ENCODE data around the gene DPP6. TPM values are rescaled to one million over a fixed set of nuclear protein-coding genes. Genes with fewer than 3 reads are reported as not detected.

DPP6 gene
- total and polyA plus RNA-seq, 9 of the 15 experiments (the other 6 are each of a cell fraction or from before 2014, with no cell fraction given): not detected

DNA sequence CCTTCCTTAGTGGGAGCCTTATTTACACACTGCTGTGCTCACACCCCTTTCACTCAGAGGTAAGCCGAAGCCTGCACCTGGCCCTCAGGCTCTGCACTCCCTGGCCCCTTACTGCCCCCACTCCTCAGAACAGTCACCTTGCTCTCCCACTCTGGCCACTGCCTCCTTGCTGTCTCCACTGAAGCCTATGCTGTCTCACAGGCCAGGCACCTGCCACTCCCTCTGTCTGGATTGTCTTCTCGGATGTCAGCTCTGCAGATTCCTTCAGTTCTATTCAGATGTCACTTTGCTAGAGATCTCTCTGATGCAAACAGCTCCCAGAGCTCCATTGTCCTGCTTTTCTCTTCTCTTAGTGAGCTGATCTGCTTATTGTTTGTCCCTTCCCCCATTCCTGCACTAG lies 390.7 kb downstream of the DPP6 start:
- DNase-seq (ENCODE audit: extremely low read depth in 1 of 4, low spot score in 3 of 4) (no peak), ATAC-seq (no peak), FAIRE-seq (no peak)
- H2AFZ ChIP-seq (ENCODE audit: low read depth, low read length): no peak overlapping the region
- H3K36me3 ChIP-seq (ENCODE audit: control insufficient read depth, insufficient read depth, low read length): no peaks in the 10 kb centered on the region
- peaks cover 0 to 10% of the 10 kb centered on the region in 2 experiments; a peak in 1 of 5 replicates for H3K27me3 ChIP-seq (ENCODE audit: control insufficient read depth in 2 of 2, insufficient read depth in 2 of 2, low read length in 2 of 2)
- H3K4me2 ChIP-seq (ENCODE audit: insufficient read depth, low read length): no peak overlapping the region
- no peak overlapping the region for H3K27ac ChIP-seq (ENCODE audit: extremely low read depth, low read depth, low read length)
- H3K9ac ChIP-seq (ENCODE audit: insufficient read depth in 1 of 2, low read depth in 2 of 2, low read length in 2 of 2): 0 out of 4 replicates have a peak overlapping the region, but pooled peaks of 1 of the 2 experiments have one; percentile 12
- no TSS peak for BruUV-seq (replicated peaks)
- no peaks in the 10 kb centered on the region for H3K9me1 ChIP-seq (ENCODE audit: control insufficient read depth, insufficient read depth, low read length)
- in situ Hi-C loops (cut with MboI): no loop called here
- TF ChIP-seq ZNF212 (CRISPR knock-in tag; IDR thresholded peaks at IDR 0.05) (no peak), L3MBTL2 (IDR thresholded peaks at IDR 0.05) (no peak), POLR3G (IDR thresholded peaks at IDR 0.05; ENCODE audit: extremely low read depth, insufficient read length, insufficient replicate concordance) (no peak), ZNF324 (CRISPR knock-in tag; IDR thresholded peaks at IDR 0.05) (no peak), ZNF561 (CRISPR knock-in tag; conservative IDR thresholded peaks at IDR 0.05) (no peak), ZBTB8A (IDR thresholded peaks at IDR 0.05; ENCODE audit: partially characterized antibody) (no peak), MEF2A (IDR thresholded peaks at IDR 0.05; ENCODE audit: control insufficient read depth, low read depth, low read length) (no peak), SMAD3 (CRISPR knock-in tag; conservative IDR thresholded peaks at IDR 0.05) (no peak), ZNF184 (CRISPR knock-in tag; IDR thresholded peaks at IDR 0.05) (no peak)
- TF ChIP-seq, protein P1, sequence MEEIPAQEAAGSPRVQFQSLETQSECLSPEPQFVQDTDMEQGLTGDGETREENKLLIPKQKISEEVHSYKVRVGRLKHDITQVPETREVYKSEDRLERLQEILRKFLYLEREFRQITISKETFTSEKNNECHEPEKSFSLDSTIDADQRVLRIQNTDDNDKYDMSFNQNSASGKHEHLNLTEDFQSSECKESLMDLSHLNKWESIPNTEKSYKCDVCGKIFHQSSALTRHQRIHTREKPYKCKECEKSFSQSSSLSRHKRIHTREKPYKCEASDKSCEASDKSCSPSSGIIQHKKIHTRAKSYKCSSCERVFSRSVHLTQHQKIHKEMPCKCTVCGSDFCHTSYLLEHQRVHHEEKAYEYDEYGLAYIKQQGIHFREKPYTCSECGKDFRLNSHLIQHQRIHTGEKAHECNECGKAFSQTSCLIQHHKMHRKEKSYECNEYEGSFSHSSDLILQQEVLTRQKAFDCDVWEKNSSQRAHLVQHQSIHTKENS (CRISPR knock-in tag; IDR thresholded peaks at IDR 0.05): no peak
- TF ChIP-seq, protein P2, sequence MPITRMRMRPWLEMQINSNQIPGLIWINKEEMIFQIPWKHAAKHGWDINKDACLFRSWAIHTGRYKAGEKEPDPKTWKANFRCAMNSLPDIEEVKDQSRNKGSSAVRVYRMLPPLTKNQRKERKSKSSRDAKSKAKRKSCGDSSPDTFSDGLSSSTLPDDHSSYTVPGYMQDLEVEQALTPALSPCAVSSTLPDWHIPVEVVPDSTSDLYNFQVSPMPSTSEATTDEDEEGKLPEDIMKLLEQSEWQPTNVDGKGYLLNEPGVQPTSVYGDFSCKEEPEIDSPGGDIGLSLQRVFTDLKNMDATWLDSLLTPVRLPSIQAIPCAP (CRISPR knock-in tag; IDR thresholded peaks at IDR 0.05; ENCODE audit: borderline replicate concordance): no peak
- H3K9me3 ChIP-seq (replicated peaks; ENCODE audit: control insufficient read depth, insufficient read depth, low read depth, low read length): no peaks in the 10 kb centered on the region
- POLR2A ChIA-PET: no interaction called here
- H3K4me1 ChIP-seq (replicated peaks in 1 of 2; ENCODE audit: control insufficient read depth in 2 of 2, insufficient read depth in 2 of 2, low read length in 2 of 2): no peaks in the 10 kb centered on the region
- no peaks in the 10 kb centered on the region for H3K79me2 ChIP-seq (ENCODE audit: control insufficient read depth, insufficient read depth, low read length)
- WGBS (ENCODE audit: insufficient coverage, low coverage, missing lambda C conversion rate): 3% methylated on average over 2 of the region's 2 CpGs
- intact Hi-C loops (cut with micrococcal nuclease): no loop called here
- no peak overlapping the region for H3K4me3 ChIP-seq
- CTCF ChIA-PET (ENCODE audit: low intra/inter-chr PET ratio): no interaction called here
- H4K20me1 ChIP-seq (replicated peaks; ENCODE audit: control insufficient read depth, insufficient read depth, low read length): no peaks in the 10 kb centered on the region
